ENCODE data around the gene THAP5.

The THAP5 gene

DNA sequence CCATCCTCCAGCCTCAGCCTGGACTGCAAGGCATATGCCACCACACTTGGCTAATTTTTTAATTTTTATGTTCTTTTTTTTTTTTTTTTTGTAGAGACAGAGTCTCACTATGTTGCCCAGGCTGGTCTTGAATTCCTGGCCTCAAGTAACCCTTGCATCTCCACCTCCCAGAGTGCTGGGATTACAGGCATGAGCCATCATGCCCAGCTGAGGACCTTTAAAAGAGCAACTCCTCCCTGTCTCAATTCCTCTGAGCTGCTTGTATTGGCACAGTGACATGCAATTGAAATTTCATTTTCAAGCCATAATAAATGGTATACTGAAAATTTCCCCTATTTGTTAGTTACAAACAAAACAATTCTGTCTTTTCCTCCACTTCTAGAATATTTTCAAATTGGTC is 19.7 kb upstream of the THAP5 start:
- H3K9me3 ChIP-seq = no peaks in the 10 kb centered on the region
- no peak for TF ChIP-seq CTCF (IDR thresholded peaks at IDR 0.05; ENCODE audit: low read depth, low read length)
- no peak overlapping the region for H3K4me3 ChIP-seq (ENCODE audit: low read depth, low read length)
- H3K36me3 ChIP-seq = no peaks in the 10 kb centered on the region
- H3K4me1 ChIP-seq = peaks cover 3% of the 10 kb centered on the region; the same call in 1 of the 2 replicates
- no peaks in the 10 kb centered on the region for H3K27me3 ChIP-seq
- no peak for DNase-seq

- Histone ChIP-seq H3K27me3 (no peaks in the 10 kb centered on the region), H3K36me3 (no peaks in the 10 kb centered on the region), H3K4me3 (ENCODE audit: low read depth, low read length) (no peak overlapping the region), H3K4me1 (no peaks in the 10 kb centered on the region), H3K9me3 (no peaks in the 10 kb centered on the region)
- DNase-seq = no peak
- TF ChIP-seq CTCF (IDR thresholded peaks at IDR 0.05; ENCODE audit: low read depth, low read length) = no peak
Measured at GRCh38 chr7:108586274-108586710, 16.8 kb upstream of the THAP5 start.

DNA sequence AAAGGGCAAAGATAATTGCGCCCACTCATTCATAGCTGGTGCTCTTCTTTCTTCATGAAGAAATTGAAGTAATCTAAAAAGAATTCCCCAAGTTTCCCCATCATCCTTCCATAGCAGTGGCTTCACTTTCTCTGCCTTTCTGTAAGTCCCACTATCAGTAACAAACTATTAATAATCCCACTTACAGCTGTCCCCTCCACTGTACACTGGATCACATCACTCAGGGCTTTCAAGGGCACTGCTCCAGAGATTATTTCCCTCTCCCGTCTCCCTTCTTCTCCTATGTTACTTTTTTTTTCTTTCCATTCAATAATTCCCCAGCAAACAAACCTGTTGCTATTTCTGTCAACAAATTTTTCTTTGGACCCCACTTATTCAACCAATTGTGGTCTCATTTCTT is 16.3 kb upstream of the THAP5 start:
- no peaks in the 10 kb centered on the region for H3K9me3 ChIP-seq
- H3K36me3 ChIP-seq = no peaks in the 10 kb centered on the region
- TF ChIP-seq CTCF (IDR thresholded peaks at IDR 0.05; ENCODE audit: low read depth, low read length) = no peak
- DNase-seq = no peak
- H3K4me3 ChIP-seq (ENCODE audit: low read depth, low read length) = no peak overlapping the region
- no peaks in the 10 kb centered on the region for H3K27me3 ChIP-seq
- no peaks in the 10 kb centered on the region for H3K4me1 ChIP-seq

- H3K9me3 ChIP-seq = no peaks in the 10 kb centered on the region
- H3K4me1 ChIP-seq = no peaks in the 10 kb centered on the region
- no peaks in the 10 kb centered on the region for H3K36me3 ChIP-seq
- H3K4me3 ChIP-seq (ENCODE audit: low read depth, low read length) = no peak overlapping the region
- H3K27me3 ChIP-seq = no peaks in the 10 kb centered on the region
- no peak for TF ChIP-seq CTCF (IDR thresholded peaks at IDR 0.05; ENCODE audit: low read depth, low read length)
- no peak for DNase-seq
Measured at GRCh38 chr7:108584211-108584610, 14.7 kb upstream of the THAP5 start.

DNA sequence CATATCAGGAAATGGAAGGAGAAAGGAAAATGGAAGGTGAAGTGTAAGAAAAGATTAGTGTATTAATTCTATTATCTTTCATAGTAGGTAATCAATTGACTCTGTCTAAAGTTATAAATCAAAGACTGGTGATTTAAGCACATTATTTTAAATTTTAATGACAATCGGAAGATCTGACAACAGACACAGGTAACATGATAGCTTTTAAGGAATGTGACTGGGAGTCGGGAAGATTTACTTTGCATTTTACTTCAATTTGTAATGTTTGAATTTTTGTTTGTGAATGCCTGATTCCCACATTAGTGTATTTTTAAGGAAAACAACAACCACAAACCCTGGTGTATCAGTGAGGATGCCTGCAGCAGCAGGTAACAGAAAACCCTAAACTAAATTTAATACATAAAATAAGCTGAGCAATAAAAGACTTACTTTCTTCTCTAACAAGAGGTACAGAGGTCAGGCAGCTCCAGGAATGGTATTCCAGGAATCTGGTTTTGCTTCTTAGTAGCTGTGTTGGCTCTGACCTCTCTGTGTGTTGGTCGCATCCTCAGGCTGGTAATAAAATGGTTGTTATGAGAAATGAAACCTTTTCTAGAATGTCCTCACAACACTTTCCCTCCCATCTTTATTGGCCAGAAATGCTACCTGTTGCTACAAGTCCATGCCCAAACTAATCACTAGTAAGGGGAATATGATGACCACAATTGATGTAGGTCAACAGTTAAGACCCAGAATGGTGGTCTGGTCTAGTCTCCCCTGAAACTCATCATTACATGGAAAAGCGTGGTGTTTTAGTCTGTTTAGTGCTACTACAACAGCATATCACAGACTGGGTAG is 12.4 kb upstream of the THAP5 start:
- no peak overlapping the region for H3K4me3 ChIP-seq (ENCODE audit: low read depth, low read length)
- no peak for TF ChIP-seq CTCF (IDR thresholded peaks at IDR 0.05; ENCODE audit: low read depth, low read length)
- H3K4me1 ChIP-seq = no peaks in the 10 kb centered on the region
- no peaks in the 10 kb centered on the region for H3K36me3 ChIP-seq
- no peaks in the 10 kb centered on the region for H3K9me3 ChIP-seq
- no peak for DNase-seq
- H3K27me3 ChIP-seq = no peaks in the 10 kb centered on the region

- no peak for TF ChIP-seq CTCF (IDR thresholded peaks at IDR 0.05; ENCODE audit: low read depth, low read length)
- H3K27me3 ChIP-seq = no peaks in the 10 kb centered on the region
- no peaks in the 10 kb centered on the region for H3K4me1 ChIP-seq
- DNase-seq = no peak
- H3K4me3 ChIP-seq (ENCODE audit: low read depth, low read length) = no peak overlapping the region
- H3K36me3 ChIP-seq = peaks cover 1% of the 10 kb centered on the region
- no peaks in the 10 kb centered on the region for H3K9me3 ChIP-seq
Measured at GRCh38 chr7:108580298-108580697, 10.8 kb upstream of the THAP5 start.
